WTC11 (cell line): Measurements from ENCODE around the gene PGP. TPM values are rescaled to one million over a fixed set of nuclear protein-coding genes. Genes with fewer than 3 reads are reported as not detected.
A peak's percentile ranks its signal among the peaks of the same experiment; 100 is the strongest.

Source experiments
- ATAC-seq: fragments of 200-7000 bp; cut with Tn5 transposase; 2 replicates; pipeline ENCODE4 v1.10.0; 2021; ENCODE audit warnings: mild to moderate bottlenecking, moderate library complexity
- CTCF ChIA-PET: fragments of 300-600 bp; sonication (Branson Sonifier 250); formaldehyde crosslinking; loops from one replicate; lab custom pipeline; 2021; ENCODE audit warnings: antibody characterized with exemption; lab: Charles Lee
- POLR2A ChIA-PET: fragments of 350-600 bp; sonication (Branson Sonifier 250); formaldehyde crosslinking; loops from one replicate; lab custom pipeline; 2021; ENCODE audit warnings: antibody characterized with exemption; lab: Charles Lee
- DNase-seq: peaks from one replicate; pipeline ENCODE4 v3.0.0; 2021; ENCODE audit warnings: low spot score
- H3K27ac Mint-ChIP-seq: 2 replicates; pipeline ENCODE4 v1.8.0; 2021; ENCODE audit warnings: mixed read lengths
- H3K27me3 Mint-ChIP-seq: 2 replicates; pipeline ENCODE4 v1.8.0; 2021; ENCODE audit warnings: low read depth, mild to moderate bottlenecking, moderate library complexity, mixed read lengths
- H3K36me3 Mint-ChIP-seq: 2 replicates; pipeline ENCODE4 v1.8.0; 2021; ENCODE audit warnings: mixed read lengths
- H3K4me1 Mint-ChIP-seq: 2 replicates; pipeline ENCODE4 v1.8.0; 2022; ENCODE audit warnings: mixed read lengths
- H3K4me3 Mint-ChIP-seq: 2 replicates; pipeline ENCODE4 v1.8.0; 2021; ENCODE audit warnings: mild to moderate bottlenecking, moderate library complexity, mixed read lengths
- H3K9me3 Mint-ChIP-seq: 2 replicates; pipeline ENCODE4 v1.8.0; 2021; ENCODE audit warnings: mixed read lengths
- ATF1 ChIP-seq: sonication (generic); formaldehyde crosslinking; IDR thresholded peaks from 2 replicates; pipeline ENCODE4 v1.8.1; 2023; ENCODE audit warnings: mild to moderate bottlenecking, moderate library complexity, missing genetic modification reagents
- CBFB ChIP-seq: sonication (generic); formaldehyde crosslinking; IDR thresholded peaks from 2 replicates; pipeline ENCODE4 v1.8.1; 2022; ENCODE audit warnings: mild to moderate bottlenecking, low read depth, missing genetic modification reagents
- CREB1 ChIP-seq: sonication (generic); formaldehyde crosslinking; IDR thresholded peaks from 2 replicates; pipeline ENCODE4 v1.8.0; 2023; ENCODE audit warnings: mild to moderate bottlenecking, missing genetic modification reagents
- CREM ChIP-seq: sonication (generic); formaldehyde crosslinking; IDR thresholded peaks from 2 replicates; pipeline ENCODE4 v1.8.1; 2022; ENCODE audit warnings: mild to moderate bottlenecking, missing genetic modification reagents, moderate library complexity
- ELF4 ChIP-seq: sonication (generic); formaldehyde crosslinking; IDR thresholded peaks from 2 replicates; pipeline ENCODE4 v1.8.1; 2022; ENCODE audit warnings: low read depth, mild to moderate bottlenecking, moderate library complexity, missing genetic modification reagents
- ETV6 ChIP-seq: sonication (generic); formaldehyde crosslinking; IDR thresholded peaks from 2 replicates; pipeline ENCODE4 v1.8.1; 2022; ENCODE audit warnings: mild to moderate bottlenecking, missing genetic modification reagents
- FOXJ3 ChIP-seq: sonication (generic); formaldehyde crosslinking; IDR thresholded peaks from 2 replicates; pipeline ENCODE4 v1.9.0; 2021; ENCODE audit warnings: missing genetic modification reagents, mild to moderate bottlenecking, borderline replicate concordance
- GTF2I ChIP-seq: fragments of 250-450 bp; sonication (Bioruptor Pico); conservative IDR thresholded peaks from 2 replicates; pipeline ENCODE4 v1.4.0; 2021; ENCODE audit warnings: mild to moderate bottlenecking
- JUN ChIP-seq: sonication (generic); formaldehyde crosslinking; IDR thresholded peaks from 2 replicates; pipeline ENCODE4 v1.8.0; 2023; ENCODE audit warnings: mild to moderate bottlenecking, missing genetic modification reagents
- MYBL2 ChIP-seq: sonication (generic); formaldehyde crosslinking; IDR thresholded peaks from 2 replicates; pipeline ENCODE4 v1.8.1; 2023; ENCODE audit warnings: mild to moderate bottlenecking, moderate library complexity, missing genetic modification reagents
- NFYB ChIP-seq: sonication (generic); formaldehyde crosslinking; conservative IDR thresholded peaks from 2 replicates; pipeline ENCODE4 v1.8.0; 2022; ENCODE audit warnings: low read depth, missing genetic modification reagents
- SP1 ChIP-seq: sonication (generic); formaldehyde crosslinking; conservative IDR thresholded peaks from 2 replicates; pipeline ENCODE4 v1.8.1; 2022; ENCODE audit warnings: missing genetic modification reagents
- TEAD4 ChIP-seq: sonication (generic); formaldehyde crosslinking; IDR thresholded peaks from 2 replicates; pipeline ENCODE4 v1.8.0; 2022; ENCODE audit warnings: mild to moderate bottlenecking, missing genetic modification reagents
- USF2 ChIP-seq: sonication (generic); formaldehyde crosslinking; IDR thresholded peaks from 2 replicates; pipeline ENCODE4 v1.8.1; 2023; ENCODE audit warnings: mild to moderate bottlenecking, missing genetic modification reagents, moderate library complexity
- ZNF396 ChIP-seq: fragments of 250-450 bp; sonication (Bioruptor Pico); IDR thresholded peaks from 2 replicates; pipeline ENCODE4 v1.8.0; 2021; ENCODE audit warnings: mild to moderate bottlenecking, moderate library complexity, borderline replicate concordance
- ZNF423 ChIP-seq: fragments of 250-450 bp; sonication (Bioruptor Pico); IDR thresholded peaks from 2 replicates; pipeline ENCODE4 v2.1.2; 2022; ENCODE audit warnings: mild to moderate bottlenecking, moderate library complexity
- total RNA-seq: library from RNA; stranded (reverse); gene quantifications from 3 replicates; pipeline ENCODE4 v1.2.3, GENCODE V29; 2021
- TF ChIP-seq, protein P1 (sequence below): fragments of 250-450 bp; sonication (Bioruptor Pico); IDR thresholded peaks from 2 replicates; pipeline ENCODE4 v1.9.0; 2021; ENCODE audit warnings: mild to moderate bottlenecking
- TF ChIP-seq, protein P2 (sequence below): fragments of 200-600 bp; IDR thresholded peaks from 2 replicates; pipeline ENCODE4 v1.8.0; 2022; ENCODE audit warnings: antibody characterized with exemption
- TF ChIP-seq, protein P3 (sequence below): sonication (generic); formaldehyde crosslinking; IDR thresholded peaks from 2 replicates; pipeline ENCODE4 v1.8.0; 2022; ENCODE audit warnings: missing genetic modification reagents
- TF ChIP-seq, protein P4 (sequence below): sonication (generic); formaldehyde crosslinking; IDR thresholded peaks from 2 replicates; pipeline ENCODE4 v1.8.1; 2022; ENCODE audit warnings: mild to moderate bottlenecking, missing genetic modification reagents, moderate library complexity, borderline replicate concordance

The PGP gene
- total RNA-seq, 1 experiment from 2014 or later: 39.5 TPM

GRCh38 chr16:2188395-2188794, 26.2 kb downstream of the PGP start:
- POLR2A ChIA-PET: no interaction called here
- no peaks in the 10 kb centered on the region for H3K9me3 Mint-ChIP-seq

GRCh38 chr16:2187212-2187611, 27.4 kb downstream of the PGP start:
- H3K36me3 Mint-ChIP-seq: no peaks in the 10 kb centered on the region

More at GRCh38 chr16:2188395-2188794, 26.2 kb downstream of the PGP start:
- Mint-ChIP-seq H3K36me3 (no peaks in the 10 kb centered on the region), H3K27ac (no peak overlapping the region), H3K4me3 (no peak overlapping the region), H3K27me3 (no peaks in the 10 kb centered on the region; the same call in 1 of the 2 replicates), H3K4me1 (no peaks in the 10 kb centered on the region)
- CTCF ChIA-PET: interaction anchor here (1.1 kb wide), 2 partner anchors 185 to 313 kb away, joined by 3 to 4 read pairs; no protein-coding TSS in a partner anchor
- ATAC-seq (no peak), DNase-seq (no peak)
- TF ChIP-seq, protein P1, sequence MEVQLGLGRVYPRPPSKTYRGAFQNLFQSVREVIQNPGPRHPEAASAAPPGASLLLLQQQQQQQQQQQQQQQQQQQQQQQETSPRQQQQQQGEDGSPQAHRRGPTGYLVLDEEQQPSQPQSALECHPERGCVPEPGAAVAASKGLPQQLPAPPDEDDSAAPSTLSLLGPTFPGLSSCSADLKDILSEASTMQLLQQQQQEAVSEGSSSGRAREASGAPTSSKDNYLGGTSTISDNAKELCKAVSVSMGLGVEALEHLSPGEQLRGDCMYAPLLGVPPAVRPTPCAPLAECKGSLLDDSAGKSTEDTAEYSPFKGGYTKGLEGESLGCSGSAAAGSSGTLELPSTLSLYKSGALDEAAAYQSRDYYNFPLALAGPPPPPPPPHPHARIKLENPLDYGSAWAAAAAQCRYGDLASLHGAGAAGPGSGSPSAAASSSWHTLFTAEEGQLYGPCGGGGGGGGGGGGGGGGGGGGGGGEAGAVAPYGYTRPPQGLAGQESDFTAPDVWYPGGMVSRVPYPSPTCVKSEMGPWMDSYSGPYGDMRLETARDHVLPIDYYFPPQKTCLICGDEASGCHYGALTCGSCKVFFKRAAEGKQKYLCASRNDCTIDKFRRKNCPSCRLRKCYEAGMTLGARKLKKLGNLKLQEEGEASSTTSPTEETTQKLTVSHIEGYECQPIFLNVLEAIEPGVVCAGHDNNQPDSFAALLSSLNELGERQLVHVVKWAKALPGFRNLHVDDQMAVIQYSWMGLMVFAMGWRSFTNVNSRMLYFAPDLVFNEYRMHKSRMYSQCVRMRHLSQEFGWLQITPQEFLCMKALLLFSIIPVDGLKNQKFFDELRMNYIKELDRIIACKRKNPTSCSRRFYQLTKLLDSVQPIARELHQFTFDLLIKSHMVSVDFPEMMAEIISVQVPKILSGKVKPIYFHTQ (CRISPR knock-in tag): no peak
- no peak for TF ChIP-seq JUN (CRISPR knock-in tag)
- TF ChIP-seq, protein P2, sequence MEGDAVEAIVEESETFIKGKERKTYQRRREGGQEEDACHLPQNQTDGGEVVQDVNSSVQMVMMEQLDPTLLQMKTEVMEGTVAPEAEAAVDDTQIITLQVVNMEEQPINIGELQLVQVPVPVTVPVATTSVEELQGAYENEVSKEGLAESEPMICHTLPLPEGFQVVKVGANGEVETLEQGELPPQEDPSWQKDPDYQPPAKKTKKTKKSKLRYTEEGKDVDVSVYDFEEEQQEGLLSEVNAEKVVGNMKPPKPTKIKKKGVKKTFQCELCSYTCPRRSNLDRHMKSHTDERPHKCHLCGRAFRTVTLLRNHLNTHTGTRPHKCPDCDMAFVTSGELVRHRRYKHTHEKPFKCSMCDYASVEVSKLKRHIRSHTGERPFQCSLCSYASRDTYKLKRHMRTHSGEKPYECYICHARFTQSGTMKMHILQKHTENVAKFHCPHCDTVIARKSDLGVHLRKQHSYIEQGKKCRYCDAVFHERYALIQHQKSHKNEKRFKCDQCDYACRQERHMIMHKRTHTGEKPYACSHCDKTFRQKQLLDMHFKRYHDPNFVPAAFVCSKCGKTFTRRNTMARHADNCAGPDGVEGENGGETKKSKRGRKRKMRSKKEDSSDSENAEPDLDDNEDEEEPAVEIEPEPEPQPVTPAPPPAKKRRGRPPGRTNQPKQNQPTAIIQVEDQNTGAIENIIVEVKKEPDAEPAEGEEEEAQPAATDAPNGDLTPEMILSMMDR: no peak
- no peak for TF ChIP-seq CBFB (CRISPR knock-in tag)
- no peak for TF ChIP-seq FOXJ3 (CRISPR knock-in tag)
- no peak for TF ChIP-seq ETV6 (CRISPR knock-in tag)
- TF ChIP-seq MYBL2 (CRISPR knock-in tag): no peak
- no peak for TF ChIP-seq CREB1
- TF ChIP-seq NFYB (CRISPR knock-in tag): no peak
- no peak for TF ChIP-seq ELF4 (CRISPR knock-in tag)
- TF ChIP-seq SP1 (CRISPR knock-in tag): no peak
- TF ChIP-seq ZNF396: no peak
- TF ChIP-seq, protein P3, sequence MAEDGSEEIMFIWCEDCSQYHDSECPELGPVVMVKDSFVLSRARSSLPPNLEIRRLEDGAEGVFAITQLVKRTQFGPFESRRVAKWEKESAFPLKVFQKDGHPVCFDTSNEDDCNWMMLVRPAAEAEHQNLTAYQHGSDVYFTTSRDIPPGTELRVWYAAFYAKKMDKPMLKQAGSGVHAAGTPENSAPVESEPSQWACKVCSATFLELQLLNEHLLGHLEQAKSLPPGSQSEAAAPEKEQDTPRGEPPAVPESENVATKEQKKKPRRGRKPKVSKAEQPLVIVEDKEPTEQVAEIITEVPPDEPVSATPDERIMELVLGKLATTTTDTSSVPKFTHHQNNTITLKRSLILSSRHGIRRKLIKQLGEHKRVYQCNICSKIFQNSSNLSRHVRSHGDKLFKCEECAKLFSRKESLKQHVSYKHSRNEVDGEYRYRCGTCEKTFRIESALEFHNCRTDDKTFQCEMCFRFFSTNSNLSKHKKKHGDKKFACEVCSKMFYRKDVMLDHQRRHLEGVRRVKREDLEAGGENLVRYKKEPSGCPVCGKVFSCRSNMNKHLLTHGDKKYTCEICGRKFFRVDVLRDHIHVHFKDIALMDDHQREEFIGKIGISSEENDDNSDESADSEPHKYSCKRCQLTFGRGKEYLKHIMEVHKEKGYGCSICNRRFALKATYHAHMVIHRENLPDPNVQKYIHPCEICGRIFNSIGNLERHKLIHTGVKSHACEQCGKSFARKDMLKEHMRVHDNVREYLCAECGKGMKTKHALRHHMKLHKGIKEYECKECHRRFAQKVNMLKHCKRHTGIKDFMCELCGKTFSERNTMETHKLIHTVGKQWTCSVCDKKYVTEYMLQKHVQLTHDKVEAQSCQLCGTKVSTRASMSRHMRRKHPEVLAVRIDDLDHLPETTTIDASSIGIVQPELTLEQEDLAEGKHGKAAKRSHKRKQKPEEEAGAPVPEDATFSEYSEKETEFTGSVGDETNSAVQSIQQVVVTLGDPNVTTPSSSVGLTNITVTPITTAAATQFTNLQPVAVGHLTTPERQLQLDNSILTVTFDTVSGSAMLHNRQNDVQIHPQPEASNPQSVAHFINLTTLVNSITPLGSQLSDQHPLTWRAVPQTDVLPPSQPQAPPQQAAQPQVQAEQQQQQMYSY (CRISPR knock-in tag): no peak
- no peak for TF ChIP-seq ZNF423 (CRISPR knock-in tag)
- TF ChIP-seq ATF1 (CRISPR knock-in tag): no peak

GRCh38 chr16:2186505-2186904, 28.1 kb downstream of the PGP start:
- DNase-seq: no peak
- H3K4me3 Mint-ChIP-seq: no peak overlapping the region
- ATAC-seq: no peak
- H3K9me3 Mint-ChIP-seq: no peaks in the 10 kb centered on the region
- CTCF ChIA-PET: interaction anchor here (5.7 kb wide), 1 partner anchor 8 kb away, joined by 24 read pairs; no protein-coding TSS in a partner anchor
- no peaks in the 10 kb centered on the region for H3K27me3 Mint-ChIP-seq
- H3K27ac Mint-ChIP-seq: no peak overlapping the region
- no peaks in the 10 kb centered on the region for H3K36me3 Mint-ChIP-seq
- H3K4me1 Mint-ChIP-seq: 0 out of 2 replicates have a peak, but pooled peaks cover 3% of the 10 kb centered on the region
- POLR2A ChIA-PET: no interaction called here
- TF ChIP-seq TEAD4 (CRISPR knock-in tag) (no peak), ZNF423 (CRISPR knock-in tag) (no peak), CREM (no peak), USF2 (no peak)
- TF ChIP-seq, protein P4, sequence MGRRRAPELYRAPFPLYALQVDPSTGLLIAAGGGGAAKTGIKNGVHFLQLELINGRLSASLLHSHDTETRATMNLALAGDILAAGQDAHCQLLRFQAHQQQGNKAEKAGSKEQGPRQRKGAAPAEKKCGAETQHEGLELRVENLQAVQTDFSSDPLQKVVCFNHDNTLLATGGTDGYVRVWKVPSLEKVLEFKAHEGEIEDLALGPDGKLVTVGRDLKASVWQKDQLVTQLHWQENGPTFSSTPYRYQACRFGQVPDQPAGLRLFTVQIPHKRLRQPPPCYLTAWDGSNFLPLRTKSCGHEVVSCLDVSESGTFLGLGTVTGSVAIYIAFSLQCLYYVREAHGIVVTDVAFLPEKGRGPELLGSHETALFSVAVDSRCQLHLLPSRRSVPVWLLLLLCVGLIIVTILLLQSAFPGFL (CRISPR knock-in tag): no peak
- TF ChIP-seq, protein P1 (CRISPR knock-in tag): no peak

More at GRCh38 chr16:2187212-2187611, 27.4 kb downstream of the PGP start:
- Mint-ChIP-seq H3K4me1 (no peaks in the 10 kb centered on the region), H3K9me3 (no peaks in the 10 kb centered on the region), H3K4me3 (no peak overlapping the region), H3K27me3 (no peaks in the 10 kb centered on the region), H3K27ac (no peak overlapping the region)
- POLR2A ChIA-PET: no interaction called here
- no peak for TF ChIP-seq GTF2I (CRISPR knock-in tag)
- DNase-seq: no peak
- peak; percentile 22 for ATAC-seq
- CTCF ChIA-PET: interaction anchor here (1.0 kb wide), 1 partner anchor 314 kb away, joined by 4 read pairs; no protein-coding TSS in a partner anchor
